ENCODE measurements around the gene STX5. TPM values are rescaled to one million over a fixed set of nuclear protein-coding genes. Genes with fewer than 3 reads are reported as not detected.

Gene STX5
- total and polyA plus RNA-seq, 10 of the 15 experiments (the other 5 are each of a cell fraction or from before 2014, with no cell fraction given) = 3.8 to 35.4 (median 27.4) TPM

DNA sequence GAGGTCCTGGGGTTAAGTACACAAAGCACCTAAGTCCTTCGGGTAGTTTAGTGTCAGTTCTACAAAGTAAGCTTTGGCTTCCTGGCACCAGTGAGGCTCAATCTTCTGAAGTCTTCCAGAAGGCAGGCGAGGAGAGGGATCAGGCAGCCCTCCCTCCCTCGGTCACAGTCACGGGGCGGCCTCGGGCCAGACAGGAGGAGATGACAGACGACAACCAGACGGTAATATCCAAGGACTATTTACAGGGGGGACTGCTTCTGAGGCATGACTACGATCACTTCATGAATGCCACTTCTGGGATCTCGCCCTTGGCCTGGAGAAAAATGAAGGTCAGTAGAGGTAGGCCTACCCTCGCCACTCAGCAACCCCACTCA is 39.7 kb downstream of the STX5 start:
- ChIA-PET POLR2A (interaction anchor here (0.6 to 3.7 kb wide), 6 partner anchors 12 to 74 kb away, joined by 3 to 13 read pairs (median 4); partner anchors contain the start of genes NXF1, STX5 and TEX54), CTCF (interaction anchor here (1.2 to 1.5 kb wide), 4 partner anchors 24 to 89 kb away, joined by 3 to 4 read pairs (median 3); partner anchors contain the start of gene SLC3A2), RAD21 (ENCODE audit: unreplicated experiment) (interaction anchor here (0.7 to 1.3 kb wide), 2 partner anchors 40 to 70 kb away, joined by 3 read pairs; partner anchors contain the start of gene STX5), SMC1A (ENCODE audit: uncharacterized antibody, unreplicated experiment) (interaction anchor here (1.0 kb wide), 1 partner anchor 12 kb away, joined by 3 read pairs; no protein-coding TSS in a partner anchor)
- DNase-seq (ENCODE audit: low read depth, low spot score) (no peak), FAIRE-seq (peak; percentile 52), ATAC-seq (no peak)
- H3K27me3 ChIP-seq (replicated peaks in 1 of 2; ENCODE audit: control insufficient read depth in 2 of 2, insufficient read depth in 2 of 2, low read length in 1 of 2) = no peaks in the 10 kb centered on the region
- H3K79me2 ChIP-seq (ENCODE audit: control insufficient read depth, insufficient read depth, low read length) = peaks cover 34% of the 10 kb centered on the region
- peak overlapping the region; percentile 71 for H3K4me2 ChIP-seq (ENCODE audit: control insufficient read depth, insufficient read depth)
- H4K20me1 ChIP-seq (ENCODE audit: control insufficient read depth, insufficient read depth) = no peaks in the 10 kb centered on the region
- in situ Hi-C loops (cut with MboI) (no loop called here), intact Hi-C loops (cut with micrococcal nuclease; ENCODE audit: unreplicated experiment) (no loop called here)
- no peak for TF ChIP-seq KLF5 (IDR thresholded peaks at IDR 0.05; ENCODE audit: partially characterized antibody)
- TF ChIP-seq CHD2 (IDR thresholded peaks at IDR 0.05; ENCODE audit: borderline replicate concordance, low read depth, low read length) = no peak
- TF ChIP-seq POLR2AphosphoS5 (IDR thresholded peaks at IDR 0.05; ENCODE audit: low read length) = peak; percentile 10; the same call in 1 of the 2 replicates
- TF ChIP-seq MTA3 (IDR thresholded peaks at IDR 0.05; ENCODE audit: borderline replicate concordance, low read length) = no peak
- TF ChIP-seq RCOR1 (conservative IDR thresholded peaks at IDR 0.05; ENCODE audit: low read depth, low read length) = no peak
- TF ChIP-seq RUNX3 (IDR thresholded peaks at IDR 0.05; ENCODE audit: low read length) = no peak
- peak; percentile 28; the same call in 1 of the 2 replicates for TF ChIP-seq LARP7 (IDR thresholded peaks at IDR 0.05)
- peak; percentile 1 for TF ChIP-seq MYC (IDR thresholded peaks at IDR 0.05; ENCODE audit: insufficient read depth, insufficient read length, insufficient replicate concordance, low read length, severe bottlenecking)
- TF ChIP-seq SMC3 (IDR thresholded peaks at IDR 0.05; ENCODE audit: borderline replicate concordance, low read length) = no peak
- no peaks in the 10 kb centered on the region for H3K9me3 ChIP-seq (replicated peaks; ENCODE audit: control insufficient read depth, insufficient read depth, low read length)
- H3K9ac ChIP-seq (ENCODE audit: control insufficient read depth, insufficient read depth, low read length) = no peak overlapping the region
- peaks cover 16 to 27% of the 10 kb centered on the region in 2 experiments for H3K36me3 ChIP-seq (ENCODE audit: control insufficient read depth in 2 of 2, insufficient read depth in 2 of 2, low read length in 1 of 2)
- WGBS (ENCODE audit: insufficient coverage, insufficient replicate concordance, low lambda C conversion rate, missing lambda C conversion rate) = 22% methylated on average over 11 of the region's 11 CpGs
- no TSS peak for BruUV-seq (replicated peaks)
- H3K4me1 ChIP-seq (ENCODE audit: control insufficient read depth, insufficient read depth, low read length) = peaks cover 11% of the 10 kb centered on the region
- H3K27ac ChIP-seq (ENCODE audit: control insufficient read depth, insufficient read depth) = no peak overlapping the region
- H2AFZ ChIP-seq (ENCODE audit: control insufficient read depth, low read depth, low read length) = no peak overlapping the region
- H3K4me3 ChIP-seq = peak overlapping the region; percentile 84; the same call in 1 of the 2 replicates
